Esophagus muscularis mucosa (tissue), 4 donors: ENCODE measurements around the gene SLIT1.

Experiments used
- EP300 ChIP-seq: sonication (generic); formaldehyde crosslinking; IDR thresholded peaks from one replicate; pipeline ENCODE4 v1.6.1; 2017; ENCODE audit warnings: antibody characterized with exemption
- POLR2A ChIP-seq: fragments of 450-650 bp; IDR thresholded peaks from one replicate; pipeline ENCODE4 v1.6.1; 2017; ENCODE audit warnings: antibody characterized with exemption, moderate library complexity, mild to moderate bottlenecking, low read depth
- TF ChIP-seq, protein P1 (sequence below), 3 experiments: fragments of 200-600 bp in 2 of 3; fragments of 450-650 bp in 1 of 3; sonication (generic) in 2 of 3; IDR thresholded peaks; one replicate each; pipeline ENCODE4 v1.5.1; 2017 to 2019; ENCODE audit warnings: antibody characterized with exemption in 3 of 3, mild to moderate bottlenecking in 2 of 3, moderate library complexity in 1 of 3

DNA sequence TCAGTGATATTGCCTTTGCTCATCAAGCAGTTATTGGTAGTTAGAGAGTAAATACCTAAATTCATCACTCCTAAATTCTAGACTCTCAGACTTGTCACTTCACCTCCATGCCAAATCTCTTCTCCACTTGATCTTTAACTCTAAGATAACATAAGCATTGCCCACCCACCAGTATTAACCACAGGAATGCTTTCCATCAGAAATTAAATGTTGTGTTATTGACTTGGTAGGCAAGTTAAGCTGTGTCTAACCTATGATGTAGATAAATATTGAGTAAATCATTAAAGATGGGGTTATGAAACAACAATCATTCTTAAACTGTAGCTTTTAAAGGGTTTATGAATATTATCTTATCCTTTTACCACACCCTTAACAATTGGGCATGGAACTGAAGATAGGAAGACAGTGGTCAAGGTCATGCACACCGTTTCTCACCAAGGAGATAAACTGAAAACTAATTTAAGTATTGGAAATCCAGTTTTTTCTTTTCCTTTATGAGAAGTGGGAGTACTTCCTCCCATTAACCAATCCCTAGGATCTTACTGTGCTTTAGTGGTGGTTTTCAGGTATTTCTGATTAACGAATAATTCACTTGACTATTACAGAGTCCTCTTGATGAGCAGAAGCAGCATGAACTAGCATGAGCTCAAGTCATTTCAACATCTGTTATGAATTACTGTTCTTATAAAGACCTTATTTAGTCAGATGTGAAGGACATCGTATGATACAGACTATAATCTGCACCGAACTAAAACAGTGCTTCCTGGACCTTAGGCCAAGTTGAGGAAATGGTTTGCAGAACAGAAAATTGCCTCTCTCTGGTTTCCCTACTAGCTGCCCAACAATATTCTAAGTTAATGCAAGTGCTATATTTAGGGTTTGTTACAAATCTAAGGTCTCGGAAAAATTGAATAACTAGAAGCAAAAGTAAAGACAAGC lies 211.7 kb downstream of the SLIT1 start:
- TF ChIP-seq EP300 (no peak), POLR2A (no peak)
- TF ChIP-seq, protein P1, sequence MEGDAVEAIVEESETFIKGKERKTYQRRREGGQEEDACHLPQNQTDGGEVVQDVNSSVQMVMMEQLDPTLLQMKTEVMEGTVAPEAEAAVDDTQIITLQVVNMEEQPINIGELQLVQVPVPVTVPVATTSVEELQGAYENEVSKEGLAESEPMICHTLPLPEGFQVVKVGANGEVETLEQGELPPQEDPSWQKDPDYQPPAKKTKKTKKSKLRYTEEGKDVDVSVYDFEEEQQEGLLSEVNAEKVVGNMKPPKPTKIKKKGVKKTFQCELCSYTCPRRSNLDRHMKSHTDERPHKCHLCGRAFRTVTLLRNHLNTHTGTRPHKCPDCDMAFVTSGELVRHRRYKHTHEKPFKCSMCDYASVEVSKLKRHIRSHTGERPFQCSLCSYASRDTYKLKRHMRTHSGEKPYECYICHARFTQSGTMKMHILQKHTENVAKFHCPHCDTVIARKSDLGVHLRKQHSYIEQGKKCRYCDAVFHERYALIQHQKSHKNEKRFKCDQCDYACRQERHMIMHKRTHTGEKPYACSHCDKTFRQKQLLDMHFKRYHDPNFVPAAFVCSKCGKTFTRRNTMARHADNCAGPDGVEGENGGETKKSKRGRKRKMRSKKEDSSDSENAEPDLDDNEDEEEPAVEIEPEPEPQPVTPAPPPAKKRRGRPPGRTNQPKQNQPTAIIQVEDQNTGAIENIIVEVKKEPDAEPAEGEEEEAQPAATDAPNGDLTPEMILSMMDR (IDR thresholded peaks at IDR 0.05): no peak
